Activated B cell treated with CpG ODN at 0.5 μM for 24 hours (primary cell): ENCODE data around the gene KAT2A. TPM values are rescaled to one million over a fixed set of nuclear protein-coding genes. Genes with fewer than 3 reads are reported as not detected.

Source experiments
- ATAC-seq: fragments of 200-7000 bp; cut with Tn5 transposase; one replicate; pipeline ENCODE4 v1.10.0; 2021; ENCODE audit warnings: low read depth, mild to moderate bottlenecking, moderate library complexity
- CTCF ChIA-PET: fragments of 350-600 bp; sonication (Branson Sonifier 250); formaldehyde crosslinking; loops from one replicate; lab custom pipeline; 2021; ENCODE audit warnings: antibody characterized with exemption; lab: Charles Lee
- POLR2A ChIA-PET: fragments of 350-600 bp; sonication (Branson Sonifier 250); formaldehyde crosslinking; loops from one replicate; lab custom pipeline; 2021; ENCODE audit warnings: antibody characterized with exemption; lab: Charles Lee
- DNase-seq: peaks from one replicate; pipeline ENCODE4 v3.0.0; 2022
- H3K27ac Mint-ChIP-seq: one replicate; pipeline ENCODE4 v1.8.0; 2020; ENCODE audit warnings: mixed read lengths
- H3K27me3 Mint-ChIP-seq: one replicate; pipeline ENCODE4 v1.8.0; 2021; ENCODE audit warnings: mixed read lengths
- H3K36me3 Mint-ChIP-seq: one replicate; pipeline ENCODE4 v1.8.0; 2021; ENCODE audit warnings: low read depth, mixed read lengths
- H3K4me1 Mint-ChIP-seq: one replicate; pipeline ENCODE4 v1.8.0; 2021; ENCODE audit warnings: mixed read lengths
- H3K4me3 Mint-ChIP-seq: one replicate; pipeline ENCODE4 v1.8.0; 2020; ENCODE audit warnings: mild to moderate bottlenecking, mixed read lengths
- H3K9me3 Mint-ChIP-seq: one replicate; pipeline ENCODE4 v1.8.0; 2020; ENCODE audit warnings: mixed read lengths
- CTCF ChIP-seq: fragments of 200-600 bp; IDR thresholded peaks from one replicate; pipeline ENCODE4 v1.8.0; 2022; ENCODE audit warnings: antibody characterized with exemption, mild to moderate bottlenecking
- intact Hi-C: fragments of 100-400 bp; cut with micrococcal nuclease; formaldehyde crosslinking; loops from one replicate; pipeline ENCODE4 v1.15.1; 2024
- total RNA-seq: library from RNA; stranded (reverse); gene quantifications from 2 replicates; pipeline ENCODE4 v1.2.3, GENCODE V29; 2022

KAT2A gene
- total RNA-seq, 1 donor from 2014 or later, result 40.1 TPM

GRCh38 chr17:42072323-42073187 lies 48.6 kb downstream of the KAT2A start:
- Mint-ChIP-seq H3K4me1 (peaks cover 12% of the 10 kb centered on the region), H3K4me3 (peak overlapping the region; percentile 70), H3K27me3 (peaks cover 11% of the 10 kb centered on the region), H3K9me3 (no peaks in the 10 kb centered on the region), H3K36me3 (no peaks in the 10 kb centered on the region), H3K27ac (no peak overlapping the region)
- CTCF ChIA-PET, result interaction anchor here (1.0 kb wide), 1 partner anchor 108 kb away, joined by 3 read pairs; no protein-coding TSS in a partner anchor
- POLR2A ChIA-PET, result no interaction called here
- DNase-seq, result no peak
- intact Hi-C loops, result no loop called here
- ATAC-seq, result peak; percentile 54
- no peak for TF ChIP-seq CTCF

GRCh38 chr17:42071810-42072209 lies 49.4 kb downstream of the KAT2A start:
- intact Hi-C loops, result no loop called here
- Mint-ChIP-seq H3K9me3 (no peaks in the 10 kb centered on the region), H3K36me3 (no peaks in the 10 kb centered on the region), H3K4me1 (peaks cover 16% of the 10 kb centered on the region), H3K4me3 (peak overlapping the region; percentile 70), H3K27me3 (peaks cover 11% of the 10 kb centered on the region), H3K27ac (no peak overlapping the region)
- CTCF ChIA-PET, result interaction anchor here (1.0 to 1.2 kb wide), 2 partner anchors 29 to 107 kb away, joined by 3 read pairs; no protein-coding TSS in a partner anchor
- no peak for TF ChIP-seq CTCF
- ATAC-seq (no peak), DNase-seq (no peak)
- POLR2A ChIA-PET, result no interaction called here

GRCh38 chr17:42068979-42069378 lies 52.2 kb downstream of the KAT2A start:
- Mint-ChIP-seq H3K27me3 (peaks cover 11% of the 10 kb centered on the region), H3K4me1 (peaks cover 25% of the 10 kb centered on the region), H3K9me3 (no peaks in the 10 kb centered on the region), H3K27ac (no peak overlapping the region), H3K36me3 (no peaks in the 10 kb centered on the region), H3K4me3 (no peak overlapping the region)
- DNase-seq (no peak), ATAC-seq (no peak)
- intact Hi-C loops, result no loop called here
- ChIA-PET POLR2A (no interaction called here), CTCF (interaction anchor here (5.5 kb wide), 1 partner anchor 48 kb away, joined by 72 read pairs; the partner anchor contains the start of gene KAT2A)
- TF ChIP-seq CTCF, result no peak

- no peaks in the 10 kb centered on the region for H3K36me3 Mint-ChIP-seq
- CTCF ChIA-PET, result interaction anchor here (0.8 to 5.5 kb wide), 10 partner anchors 10 to 114 kb away, joined by 3 to 72 read pairs (median 4); partner anchors contain the start of genes KAT2A and KCNH4
- no peak overlapping the region for H3K27ac Mint-ChIP-seq
- ATAC-seq, result peak; percentile 70
- POLR2A ChIA-PET, result interaction anchor here (2.1 kb wide), 1 partner anchor 48 kb away, joined by 7 read pairs; no protein-coding TSS in a partner anchor
- no peak overlapping the region for H3K4me3 Mint-ChIP-seq
- H3K9me3 Mint-ChIP-seq, result no peaks in the 10 kb centered on the region
- peak; percentile 66 for DNase-seq
- intact Hi-C loops, result loop anchor here (1.0 to 2.0 kb wide), 4 partner anchors 39 to 114 kb away; partner anchors contain the start of gene KCNH4
- H3K4me1 Mint-ChIP-seq, result peaks cover 28% of the 10 kb centered on the region
- no peak for TF ChIP-seq CTCF
- H3K27me3 Mint-ChIP-seq, result peaks cover 8% of the 10 kb centered on the region
Measured at GRCh38 chr17:42067371-42068091, 53.6 kb downstream of the KAT2A start.
